ENCODE results near the gene YIF1A. TPM values are rescaled to one million over a fixed set of nuclear protein-coding genes. Genes with fewer than 3 reads are reported as not detected.

The YIF1A gene
- total and polyA plus RNA-seq, 4 donors: 46.6 to 128 (median 114) TPM

DNA sequence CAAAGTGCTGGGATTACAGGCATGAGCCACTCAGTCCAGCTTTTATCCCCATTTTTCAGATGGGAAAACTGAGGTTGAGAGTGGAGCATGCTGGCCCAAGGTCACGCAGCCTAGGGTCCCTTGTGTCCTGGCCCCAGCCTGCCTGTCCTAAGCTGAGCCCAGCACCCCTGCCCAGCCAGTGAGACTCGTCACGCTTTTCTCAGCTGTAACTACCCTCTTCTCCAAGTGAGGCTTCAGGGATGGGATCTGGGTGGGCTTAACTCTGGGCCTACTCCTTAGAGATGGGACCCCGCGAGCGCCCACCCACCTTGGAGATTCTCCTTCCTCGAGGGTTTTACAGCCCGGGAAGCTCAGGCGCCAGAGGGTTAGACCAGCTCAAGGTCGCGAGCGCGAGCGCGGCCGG, 2.4 kb upstream of the YIF1A start:
- no peak for ATAC-seq (ENCODE audit: insufficient read depth, low FRiP score)
- no peak for DNase-seq
- Histone ChIP-seq H3K4me3 (no peak overlapping the region), H3K36me3 (ENCODE audit: control insufficient read depth in 4 of 4, insufficient read depth in 4 of 4, low read length in 4 of 4) (peaks cover 0 to 3% (median 1%) of the 10 kb centered on the region in 4 donors), H3K27ac (ENCODE audit: low read depth in 1 of 2, low read length in 1 of 2) (no peak overlapping the region), H3K27me3 (ENCODE audit: control insufficient read depth in 3 of 3, insufficient read depth in 3 of 3, low read length in 2 of 3) (peaks cover 0 to 27% (median 25%) of the 10 kb centered on the region in 3 donors), H3K4me1 (ENCODE audit: control insufficient read depth in 5 of 5, insufficient read depth in 5 of 5, low read length in 5 of 5) (peaks cover 0 to 22% (median 12%) of the 10 kb centered on the region in 5 donors), H3K9ac (ENCODE audit: insufficient read depth in 1 of 2, low read length in 2 of 2) (no peak overlapping the region), H3K9me3 (ENCODE audit: control insufficient read depth in 4 of 4, insufficient read depth in 3 of 4, low read length in 3 of 4) (no peaks in the 10 kb centered on the region)
- TF ChIP-seq, protein P1, sequence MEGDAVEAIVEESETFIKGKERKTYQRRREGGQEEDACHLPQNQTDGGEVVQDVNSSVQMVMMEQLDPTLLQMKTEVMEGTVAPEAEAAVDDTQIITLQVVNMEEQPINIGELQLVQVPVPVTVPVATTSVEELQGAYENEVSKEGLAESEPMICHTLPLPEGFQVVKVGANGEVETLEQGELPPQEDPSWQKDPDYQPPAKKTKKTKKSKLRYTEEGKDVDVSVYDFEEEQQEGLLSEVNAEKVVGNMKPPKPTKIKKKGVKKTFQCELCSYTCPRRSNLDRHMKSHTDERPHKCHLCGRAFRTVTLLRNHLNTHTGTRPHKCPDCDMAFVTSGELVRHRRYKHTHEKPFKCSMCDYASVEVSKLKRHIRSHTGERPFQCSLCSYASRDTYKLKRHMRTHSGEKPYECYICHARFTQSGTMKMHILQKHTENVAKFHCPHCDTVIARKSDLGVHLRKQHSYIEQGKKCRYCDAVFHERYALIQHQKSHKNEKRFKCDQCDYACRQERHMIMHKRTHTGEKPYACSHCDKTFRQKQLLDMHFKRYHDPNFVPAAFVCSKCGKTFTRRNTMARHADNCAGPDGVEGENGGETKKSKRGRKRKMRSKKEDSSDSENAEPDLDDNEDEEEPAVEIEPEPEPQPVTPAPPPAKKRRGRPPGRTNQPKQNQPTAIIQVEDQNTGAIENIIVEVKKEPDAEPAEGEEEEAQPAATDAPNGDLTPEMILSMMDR (IDR thresholded peaks at IDR 0.05; ENCODE audit: control extremely low read depth, extremely low read depth): no peak
- 16 to 18% methylated on average over 15 to 16 of the region's 16 CpGs for WGBS, 2 donors

DNA sequence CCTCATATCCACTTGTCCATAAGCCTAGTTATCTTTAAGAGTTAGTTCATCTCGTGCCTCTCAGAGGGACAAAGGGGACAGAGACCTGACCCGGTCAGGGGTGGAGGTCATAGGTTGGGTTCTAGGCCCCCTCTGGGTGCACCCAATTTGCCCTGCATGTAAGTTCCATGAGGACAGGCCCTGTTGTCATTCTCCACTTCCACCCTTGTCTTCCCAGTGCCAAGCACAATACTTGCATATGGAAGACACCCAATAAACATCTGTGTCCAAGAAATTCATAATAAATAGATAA, 1.3 kb upstream of the YIF1A start:
- ATAC-seq (ENCODE audit: insufficient read depth, low FRiP score): no peak
- no peak overlapping the region for H3K9ac ChIP-seq (ENCODE audit: insufficient read depth in 1 of 2, low read length in 2 of 2)
- H3K27me3 ChIP-seq (ENCODE audit: control insufficient read depth in 3 of 3, insufficient read depth in 3 of 3, low read length in 2 of 3): peaks cover 0 to 25% (median 23%) of the 10 kb centered on the region in 3 donors
- no peaks in the 10 kb centered on the region for H3K9me3 ChIP-seq (ENCODE audit: control insufficient read depth in 4 of 4, insufficient read depth in 3 of 4, low read length in 3 of 4)
- no peak for DNase-seq
- 74 to 81% methylated on average over 2 of the region's 2 CpGs for WGBS, 2 donors
- peaks cover 0 to 22% (median 12%) of the 10 kb centered on the region in 5 donors for H3K4me1 ChIP-seq (ENCODE audit: control insufficient read depth in 5 of 5, insufficient read depth in 5 of 5, low read length in 5 of 5)
- peaks cover 0 to 7% (median 6%) of the 10 kb centered on the region in 4 donors for H3K36me3 ChIP-seq (ENCODE audit: control insufficient read depth in 4 of 4, insufficient read depth in 4 of 4, low read length in 4 of 4)
- H3K27ac ChIP-seq (ENCODE audit: low read depth in 1 of 2, low read length in 1 of 2): no peak overlapping the region
- TF ChIP-seq, protein P1 (IDR thresholded peaks at IDR 0.05; ENCODE audit: control extremely low read depth, extremely low read depth): no peak
- no peak overlapping the region for H3K4me3 ChIP-seq

- Histone ChIP-seq H3K36me3 (ENCODE audit: control insufficient read depth in 4 of 4, insufficient read depth in 4 of 4, low read length in 4 of 4) (peaks cover 0 to 12% (median 7%) of the 10 kb centered on the region in 4 donors), H3K9ac (ENCODE audit: insufficient read depth in 1 of 2, low read length in 2 of 2) (peak overlapping the region in 1 of 2 donors; percentile 88), H3K27me3 (ENCODE audit: control insufficient read depth in 3 of 3, insufficient read depth in 3 of 3, low read length in 2 of 3) (peaks cover 0 to 25% (median 23%) of the 10 kb centered on the region in 3 donors), H3K9me3 (ENCODE audit: control insufficient read depth in 4 of 4, insufficient read depth in 3 of 4, low read length in 3 of 4) (no peaks in the 10 kb centered on the region), H3K4me1 (ENCODE audit: control insufficient read depth in 5 of 5, insufficient read depth in 5 of 5, low read length in 5 of 5) (peaks cover 0 to 22% (median 12%) of the 10 kb centered on the region in 5 donors), H3K4me3 (peak overlapping the region; percentile 55), H3K27ac (ENCODE audit: low read depth in 1 of 2, low read length in 1 of 2) (peak overlapping the region; percentile 82 to 92)
- TF ChIP-seq, protein P1 (IDR thresholded peaks at IDR 0.05; ENCODE audit: control extremely low read depth, extremely low read depth): no peak
- ATAC-seq (ENCODE audit: insufficient read depth, low FRiP score) (peak; percentile 38), DNase-seq (peak; percentile 87 to 89 (median 87))
- 11 to 12% methylated on average over 36 of the region's 36 CpGs for WGBS, 2 donors
Measured at GRCh38 chr11:66289548-66290329, 796 bp upstream of the YIF1A start.

Data from lung (tissue), 12 donors.